Stimulated activated CD4-positive, alpha-beta T cell treated with anti-CD3 and anti-CD28 coated beads, Interleukin-15, amount 100 ng/mL, for 48 hours (primary cell): ENCODE data around the gene MAN1C1.
"Not testable (repeated sequence)": the region's sequence is repeated elsewhere in the genome, so short reads cannot be mapped to it uniquely, and the experiment has no call there.

Experiments used
- DNase-seq, 2 donors: peaks; one replicate each; pipeline ENCODE4 v3.0.0-alpha.2; 2020; ENCODE audit warnings: low read depth in 2 of 2

The MAN1C1 gene

DNA sequence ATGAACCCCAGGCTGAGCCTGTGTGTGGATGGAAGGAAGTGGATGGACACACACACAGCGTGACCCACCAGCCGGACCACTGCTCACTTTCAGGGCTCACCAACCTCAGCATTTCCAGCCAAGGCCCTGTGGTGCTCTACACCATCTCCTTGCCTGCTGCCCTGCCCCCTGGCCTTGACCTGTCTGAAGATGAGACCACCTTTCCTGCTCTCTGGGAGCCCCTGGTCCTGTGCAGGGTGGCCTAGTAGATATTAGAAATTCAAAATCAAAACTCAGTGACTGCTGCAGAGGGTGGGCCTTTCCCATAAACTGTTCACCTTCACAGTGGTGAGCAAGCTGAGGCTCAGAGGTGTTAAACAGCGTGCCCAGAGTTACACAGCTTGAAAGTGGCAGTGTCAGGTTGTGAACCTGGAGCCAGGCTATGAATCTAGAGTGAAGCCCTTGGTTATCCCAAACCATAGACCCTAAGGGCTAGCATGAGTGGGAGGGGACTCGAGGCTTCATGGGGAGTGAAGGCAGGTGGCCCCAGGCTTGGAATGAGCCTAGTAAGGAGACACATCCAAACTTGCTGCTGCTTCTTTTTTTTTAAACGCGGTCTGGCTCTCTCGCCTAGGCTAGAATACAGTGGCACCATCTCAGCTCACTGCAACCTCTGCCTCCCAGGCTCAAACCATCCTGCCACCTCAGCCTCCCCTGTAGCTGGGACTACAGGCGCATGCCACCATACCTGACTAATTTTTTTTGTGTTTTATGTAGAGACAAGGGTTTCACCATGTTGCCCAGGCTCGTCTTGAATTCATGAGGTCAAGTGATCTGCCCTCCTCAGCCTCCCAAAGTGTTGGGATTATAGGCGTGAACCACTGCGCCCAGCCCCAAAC is 41.5 kb downstream of the MAN1C1 start:
- DNase-seq: no peak

GRCh38 chr1:25658791-25659431 is 42.3 kb downstream of the MAN1C1 start:
- no peak for DNase-seq

DNA sequence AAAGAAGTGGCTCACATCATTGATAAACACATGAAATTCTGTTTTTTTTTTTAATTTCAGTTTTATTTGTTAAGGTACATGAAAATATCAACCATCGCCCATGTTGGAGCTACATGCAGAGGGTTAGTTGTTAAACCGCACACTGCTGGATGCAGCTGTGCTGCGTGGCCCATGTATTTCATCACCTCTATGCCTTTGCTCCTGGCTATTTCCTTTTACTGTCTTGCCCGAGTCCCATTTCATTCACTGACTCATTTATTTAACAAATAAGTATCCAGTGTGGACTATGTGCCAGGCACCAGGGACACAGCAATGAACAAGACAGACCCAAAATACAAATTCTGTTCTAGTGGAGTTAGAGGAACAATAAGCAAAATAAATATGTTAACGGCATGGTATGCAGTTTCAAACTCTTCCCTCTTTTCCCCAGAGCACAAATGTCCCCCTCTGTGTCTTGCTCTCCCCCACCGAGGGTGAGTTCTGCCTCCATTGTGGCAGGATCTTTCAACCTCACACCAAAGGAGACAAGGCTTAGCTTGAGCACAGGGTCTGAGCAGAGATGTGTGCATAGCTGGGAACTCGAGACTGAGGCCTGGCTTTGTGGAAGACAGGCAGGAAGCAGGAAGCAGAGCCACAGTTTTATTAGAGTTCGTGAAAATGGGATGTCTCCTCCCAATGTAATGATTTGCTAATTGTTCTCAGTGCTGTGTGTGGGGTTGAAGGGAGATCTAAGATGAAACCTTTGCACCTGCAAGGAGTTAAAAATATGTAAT is 44.6 kb downstream of the MAN1C1 start:
- no peak for DNase-seq

- no peak for DNase-seq
Measured at GRCh38 chr1:25662061-25662460, 45.5 kb downstream of the MAN1C1 start.

- DNase-seq: not testable (repeated sequence)
Measured at GRCh38 chr1:25662959-25663358, 46.4 kb downstream of the MAN1C1 start.

DNA sequence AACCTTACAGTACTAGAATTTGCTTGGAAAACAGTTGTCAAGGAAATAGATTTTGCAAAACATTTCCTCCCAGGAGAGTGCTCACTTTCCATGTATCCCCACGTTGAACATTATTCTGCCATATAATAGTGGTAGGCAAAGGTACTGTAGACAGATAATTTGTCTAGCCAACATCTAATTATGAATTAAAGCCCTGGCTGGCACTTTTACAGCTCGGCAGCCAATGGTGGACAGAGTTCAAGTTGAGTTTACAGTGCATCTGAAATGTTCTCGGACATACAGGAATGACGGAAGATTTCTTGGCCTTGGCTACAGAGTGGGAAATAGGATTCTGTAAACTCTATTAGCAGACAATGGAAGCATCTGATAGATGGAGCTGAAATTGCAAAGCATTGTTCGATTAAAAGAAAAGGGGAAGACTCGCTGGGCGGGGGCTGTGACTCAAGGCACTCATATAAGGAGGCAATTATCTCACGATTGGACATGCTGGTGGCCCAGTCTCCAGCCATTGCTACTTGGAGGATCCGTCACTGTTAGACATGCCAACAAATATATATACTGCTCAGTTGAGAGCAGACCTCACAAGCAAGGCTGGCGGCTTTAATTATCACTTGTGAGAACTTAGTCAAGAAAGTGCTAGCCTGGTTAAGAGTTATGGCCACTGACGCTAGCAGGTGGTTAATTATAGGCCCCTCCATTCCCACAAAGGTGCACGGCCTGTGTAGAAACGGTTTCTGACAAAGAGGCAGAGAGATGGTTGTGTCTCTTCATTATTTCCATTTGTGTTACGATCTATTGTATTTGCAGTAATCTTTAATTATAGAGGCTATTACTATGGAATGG is 48.0 kb downstream of the MAN1C1 start:
- no peak for DNase-seq

GRCh38 chr1:25666460-25666859 is 49.9 kb downstream of the MAN1C1 start:
- DNase-seq: no peak

DNA sequence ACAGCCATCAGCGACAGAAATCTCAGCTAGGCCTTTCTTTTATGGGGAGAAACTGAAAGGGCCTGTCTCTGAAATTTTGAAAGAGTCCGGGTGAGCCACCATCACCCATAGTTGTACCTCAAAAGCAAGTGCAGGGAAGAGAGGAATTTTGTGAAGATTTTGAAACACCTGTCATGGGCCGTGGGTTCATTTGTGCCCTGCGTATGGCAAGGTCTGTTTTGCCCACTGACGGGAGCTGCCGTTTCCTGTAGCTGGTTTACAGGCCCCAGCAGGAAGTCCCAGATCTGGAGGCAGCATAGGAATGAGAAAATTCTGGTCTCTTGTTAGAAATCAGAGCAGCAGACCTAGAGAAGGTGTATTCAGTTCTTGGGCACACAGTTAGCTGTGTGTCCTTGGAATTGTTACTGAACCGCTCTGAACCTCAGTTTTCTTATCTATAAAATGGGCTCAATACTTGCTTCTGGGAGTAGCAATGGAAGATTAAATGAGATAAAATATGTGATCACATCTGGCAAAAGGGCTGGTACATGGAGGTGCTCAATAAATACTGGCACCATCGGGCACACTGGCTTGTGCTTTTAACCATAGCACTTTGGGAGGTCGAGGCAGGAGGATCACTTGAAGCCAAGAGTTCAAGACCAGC is 52.5 kb downstream of the MAN1C1 start:
- no peak for DNase-seq

GRCh38 chr1:25669781-25670567 is 53.4 kb downstream of the MAN1C1 start:
- no peak for DNase-seq

GRCh38 chr1:25671929-25672328 is 55.3 kb downstream of the MAN1C1 start:
- DNase-seq: no peak

- no peak for DNase-seq
Measured at GRCh38 chr1:25672763-25673409, 56.3 kb downstream of the MAN1C1 start.

DNA sequence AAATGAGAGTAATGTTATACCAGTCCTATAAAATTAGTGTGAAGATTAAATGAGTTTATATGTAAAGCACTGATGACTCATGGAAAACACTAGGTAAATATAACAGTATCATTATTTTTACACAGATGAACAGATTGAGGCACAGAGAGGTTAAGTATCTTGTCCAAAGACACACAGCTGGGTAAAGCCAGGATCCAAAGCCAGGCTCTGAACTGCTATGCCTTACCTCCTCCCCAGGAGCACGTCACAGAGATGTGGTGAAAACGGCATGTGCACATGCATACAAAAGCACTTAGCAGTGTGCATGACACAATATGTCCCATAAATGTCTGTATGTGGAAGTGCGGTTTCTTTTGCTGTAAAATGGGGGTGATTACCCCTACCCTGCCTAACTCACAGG is 56.9 kb downstream of the MAN1C1 start:
- DNase-seq: no peak

- DNase-seq: no peak
Measured at GRCh38 chr1:25673962-25674806, 57.6 kb downstream of the MAN1C1 start.

- no peak for DNase-seq
Measured at GRCh38 chr1:25674807-25675084, 58.2 kb downstream of the MAN1C1 start.

GRCh38 chr1:25675729-25676476 is 59.3 kb downstream of the MAN1C1 start:
- peak; percentile 81 for DNase-seq

DNA sequence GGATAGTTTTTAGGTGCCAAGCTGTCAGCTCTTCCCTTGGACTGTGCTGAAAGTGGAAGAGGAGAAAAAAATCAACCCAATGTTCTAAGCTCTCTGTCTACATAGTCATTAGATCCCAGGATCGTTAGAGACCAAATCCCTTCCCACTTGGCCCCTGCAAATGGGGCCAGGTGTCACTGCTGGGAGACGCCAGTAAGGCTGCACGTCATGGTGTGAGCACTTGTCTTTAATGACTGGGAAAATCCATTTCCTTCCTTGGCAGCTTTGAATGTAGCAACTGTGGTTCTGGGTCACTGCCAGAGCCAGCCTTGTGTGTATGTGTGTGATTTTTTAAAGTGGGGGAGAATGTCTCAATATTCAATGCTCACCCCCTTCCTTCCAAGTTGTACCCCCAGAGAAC is 59.9 kb downstream of the MAN1C1 start:
- DNase-seq: no peak

- DNase-seq: no peak
Measured at GRCh38 chr1:25677193-25677773, 60.7 kb downstream of the MAN1C1 start.

DNA sequence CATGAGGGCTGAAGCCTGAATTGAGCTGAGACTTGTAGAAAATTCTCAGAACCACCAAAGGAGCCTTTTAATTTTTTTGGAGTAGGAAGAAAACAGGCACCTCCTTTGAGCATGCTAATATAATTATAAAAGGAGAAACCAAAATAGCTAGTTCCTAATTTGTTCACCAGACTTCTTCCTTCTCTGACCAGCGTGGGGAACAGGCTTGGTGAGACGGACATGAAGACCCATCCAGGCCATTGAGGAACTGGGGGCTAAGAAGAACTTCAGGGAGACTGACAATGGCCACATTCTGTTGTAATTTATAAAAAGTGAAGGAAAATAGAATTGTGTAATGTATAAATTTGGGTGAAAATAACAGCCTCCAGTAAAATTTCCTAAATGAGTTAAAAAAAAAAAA is 62.6 kb downstream of the MAN1C1 start:
- DNase-seq: no peak
